Heart left ventricle (tissue), 16 donors: ENCODE data around the gene PLXNB3. TPM values are rescaled to one million over a fixed set of nuclear protein-coding genes. Genes with fewer than 3 reads are reported as not detected.

Experiments
- ATAC-seq, 4 donors: fragments of 200-7000 bp; cut with Tn5 transposase; one replicate each; pipeline ENCODE4 v1.9.1; 2020 to 2022; ENCODE audit warnings: moderate library complexity in 4 of 4, mild to moderate bottlenecking in 3 of 4, moderate number of reproducible peaks in 1 of 4
- DNase-seq, 5 donors: peaks; one replicate each; pipeline ENCODE4 v3.0.0-alpha.2; 2020
- H3K27ac ChIP-seq, 12 donors: fragments of 200-600 bp; sonication (generic) in 4 of 12; one replicate each; pipeline versions ENCODE4 v1.5.0 to v1.8.0; 2016 to 2022; ENCODE audit warnings: mild to moderate bottlenecking in 2 of 12
- H3K27me3 ChIP-seq, 9 donors: fragments of 200-600 bp; sonication (generic) in 2 of 9; one replicate each; pipeline versions ENCODE4 v1.5.1 to v1.8.0; 2016 to 2022; ENCODE audit warnings: mild to moderate bottlenecking in 3 of 9
- H3K36me3 ChIP-seq, 9 donors: fragments of 200-600 bp; sonication (generic) in 2 of 9; one replicate each; pipeline versions ENCODE4 v1.5.0 to v1.8.0; 2018 to 2022; ENCODE audit warnings: mild to moderate bottlenecking in 2 of 9
- H3K4me1 ChIP-seq, 12 donors: fragments of 200-600 bp; sonication (generic) in 4 of 12; one replicate each; pipeline versions ENCODE4 v1.5.0 to v1.8.0; 2016 to 2022; ENCODE audit warnings: mild to moderate bottlenecking in 3 of 12
- H3K4me3 ChIP-seq, 12 donors: fragments of 200-600 bp; sonication (generic) in 4 of 12; one replicate each; pipeline versions ENCODE4 v1.5.0 to v1.8.0; 2017 to 2022; ENCODE audit warnings: mild to moderate bottlenecking in 9 of 12, moderate library complexity in 4 of 12
- H3K9me3 ChIP-seq, 12 donors: fragments of 200-600 bp; sonication (generic) in 4 of 12; one replicate each; pipeline versions ENCODE4 v1.5.0 to v1.8.0; 2016 to 2022; ENCODE audit warnings: mild to moderate bottlenecking in 1 of 12
- CTCF ChIP-seq, 12 donors: fragments of 200-600 bp; sonication (generic) in 4 of 12; IDR thresholded peaks; one replicate each; pipeline versions ENCODE4 v1.5.0 to v1.8.0; 2018 to 2022; ENCODE audit warnings: antibody characterized with exemption in 12 of 12, mild to moderate bottlenecking in 5 of 12
- POLR2A ChIP-seq, 2 donors: fragments of 450-650 bp; IDR thresholded peaks; one replicate each; pipeline ENCODE4 v1.6.1; 2017; ENCODE audit warnings: antibody characterized with exemption in 2 of 2, mild to moderate bottlenecking in 2 of 2, moderate library complexity in 2 of 2
- WGBS, 4 donors: extraction: QIAGEN DNeasy Blood & Tissue Kit in 2 of 4; methylation state at CpG; one replicate each; pipeline versions ENCODE4 v1.1.5 to v1.1.7; 2013 to 2018; 5-methylcytosine and 5-hydroxymethylcytosine counted together
- intact Hi-C, 10 donors: fragments of 100-400 bp; cut with DNase I; formaldehyde crosslinking; loops; one replicate each; pipeline versions ENCODE4 v1.11.1 to v1.14.2; 2022
- polyA plus RNA-seq, 2 donors: library from polyadenylated mRNA; stranded (reverse); fragments of 200-250 nt; gene quantifications; one replicate each; pipeline ENCODE4 v1.2.3, GENCODE V29; 2013
- total RNA-seq, 9 donors: library from RNA; depleted of rRNA in 2 of 9; stranded (reverse); fragments of >200 nt in 2 of 9; fragmentation: NEBNext Ultra II Directional in 3 of 9; extraction: Animal tissue kit (Norgen Biotek cat#: 25700) in 3 of 9; gene quantifications; one replicate each; pipeline versions ENCODE4 v1.1.0 to v1.2.4, GENCODE V29; 2016 to 2023
- donor health status: ischemic (EF 13 %, LVEDD 7.1; RV severe dilation, severe dysfunction).
- donor health status: healthy with polysubstance abuse.
- donor health status: DM: no; HTN: yes; CAD: no.
- donor health status: DM: no; HTN: no; CAD: no.
- donor health status: ischemic (EF 25% LVEDD 6.9; RV normal size, moderate dysfunction).
- donor health status: ischemic (EF 25% LVEDD 5.7; RV mildly dilated, moderate dysfunction).
- donor health status: healthy.
- donor health status: DM: yes; HTN: yes; CAD: no.
- donor health status: ischemic (EF 35%, LVEDD 5.7; RV mildly dilated, moderate dysfunction).
- donor health status: nonischemic (EF 11% LVEDD 7.7; RV severe dilation, severe dysfunction).
- donor health status: DM: yes; HTN: yes; CAD: no.
- donor health status: PGD.
- donor health status: ischemic (EF 29% LVEDD 5.4; RV normal size, mild dysfunction).
- donor health status: nonischemic (EF 23%, LVEDD 6.1; RV moderate dilation, normal function).

The PLXNB3 gene
- total and polyA plus RNA-seq, 11 donors = 0.51 to 8.6 (median 2.8) TPM

GRCh38 chrX:153802513-153803045 lies 38.5 kb downstream of the PLXNB3 start:
- WGBS, 4 donors = 73 to 84% (median 81%) methylated on average over 14 of the region's 14 CpGs
- no peak for ATAC-seq
- no peak for DNase-seq

GRCh38 chrX:153803211-153804099 lies 39.4 kb downstream of the PLXNB3 start:
- Histone ChIP-seq H3K9me3 (peaks cover 0 to 11% (median 0%) of the 10 kb centered on the region in 12 donors), H3K27ac (no peak overlapping the region), H3K36me3 (peaks cover 0 to 9% (median 3%) of the 10 kb centered on the region in 9 donors), H3K4me1 (no peaks in the 10 kb centered on the region), H3K4me3 (no peak overlapping the region), H3K27me3 (no peaks in the 10 kb centered on the region)
- WGBS, 4 donors = 94 to 97% (median 95%) methylated on average over 71 to 87 of the region's 87 CpGs
- DNase-seq (no peak), ATAC-seq (no peak)
- intact Hi-C loops = no loop called here
- TF ChIP-seq CTCF (IDR thresholded peaks at IDR 0.05) (no peak), POLR2A (IDR thresholded peaks at IDR 0.05) (no peak)

More at GRCh38 chrX:153802513-153803045, 38.5 kb downstream of the PLXNB3 start:
- Histone ChIP-seq H3K36me3 (peaks cover 0 to 16% (median 9%) of the 10 kb centered on the region in 9 donors), H3K27me3 (no peaks in the 10 kb centered on the region), H3K27ac (no peak overlapping the region), H3K9me3 (peaks cover 0 to 18% (median 0%) of the 10 kb centered on the region in 12 donors), H3K4me3 (no peak overlapping the region), H3K4me1 (no peaks in the 10 kb centered on the region)
- TF ChIP-seq CTCF (IDR thresholded peaks at IDR 0.05) (no peak), POLR2A (IDR thresholded peaks at IDR 0.05) (no peak)
- intact Hi-C loops = no loop called here

GRCh38 chrX:153804100-153804595 lies 40.1 kb downstream of the PLXNB3 start:
- Histone ChIP-seq H3K4me3 (no peak overlapping the region), H3K27me3 (no peaks in the 10 kb centered on the region), H3K4me1 (no peaks in the 10 kb centered on the region), H3K36me3 (peaks cover 0 to 3% (median 0%) of the 10 kb centered on the region in 9 donors), H3K27ac (no peak overlapping the region), H3K9me3 (peaks cover 0 to 8% (median 0%) of the 10 kb centered on the region in 12 donors)
- TF ChIP-seq POLR2A (IDR thresholded peaks at IDR 0.05) = no peak
- TF ChIP-seq CTCF (IDR thresholded peaks at IDR 0.05) = no peak
- intact Hi-C loops = no loop called here
- ATAC-seq (no peak), DNase-seq (no peak)
- 93 to 97% (median 94%) methylated on average over 14 to 34 of the region's 34 CpGs for WGBS, 4 donors

GRCh38 chrX:153804621-153805020 lies 40.6 kb downstream of the PLXNB3 start:
- intact Hi-C loops = no loop called here
- Histone ChIP-seq H3K27me3 (no peaks in the 10 kb centered on the region), H3K36me3 (no peaks in the 10 kb centered on the region), H3K4me3 (no peak overlapping the region), H3K27ac (no peak overlapping the region), H3K9me3 (peaks cover 0 to 8% (median 0%) of the 10 kb centered on the region in 12 donors), H3K4me1 (no peaks in the 10 kb centered on the region)
- TF ChIP-seq POLR2A (IDR thresholded peaks at IDR 0.05) (no peak), CTCF (IDR thresholded peaks at IDR 0.05) (no peak)
- DNase-seq (no peak), ATAC-seq (no peak)
- WGBS, 4 donors = 94 to 96% (median 94%) methylated on average over 21 to 25 of the region's 25 CpGs
